Lower leg skin (tissue), 3 donors: ENCODE results near the gene SRD5A2.

Experiments
- POLR2A ChIP-seq, 2 donors: fragments of 450-650 bp; IDR thresholded peaks; one replicate each; pipeline ENCODE4 v1.6.1; 2016 to 2017; ENCODE audit warnings: antibody characterized with exemption in 2 of 2, mild to moderate bottlenecking in 1 of 2, moderate library complexity in 1 of 2
- TF ChIP-seq, protein P1 (sequence below), 3 donors: fragments of 450-650 bp; IDR thresholded peaks; one replicate each; pipeline ENCODE4 v1.5.1; 2016; ENCODE audit warnings: antibody characterized with exemption in 3 of 3, mild to moderate bottlenecking in 3 of 3, moderate library complexity in 2 of 3

DNA sequence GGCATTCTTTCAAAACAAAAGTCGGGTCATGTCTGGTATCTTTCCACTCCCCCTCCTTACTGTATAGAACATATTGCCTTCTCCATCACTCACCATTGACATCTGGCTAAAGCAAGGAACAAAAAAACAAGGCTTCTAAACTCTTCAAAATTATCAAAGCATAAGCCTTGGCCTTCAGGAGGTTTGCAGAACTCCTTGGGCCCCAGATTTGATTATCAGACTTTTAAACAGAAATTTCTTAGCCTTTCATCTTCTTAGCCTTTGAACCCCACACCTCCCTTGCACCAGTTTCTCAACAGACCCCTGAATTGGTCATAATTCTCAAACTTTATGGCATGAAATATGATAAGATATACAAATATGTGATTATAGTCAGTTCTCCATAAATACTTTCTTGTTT is 106.4 kb downstream of the SRD5A2 start:
- TF ChIP-seq, protein P1, sequence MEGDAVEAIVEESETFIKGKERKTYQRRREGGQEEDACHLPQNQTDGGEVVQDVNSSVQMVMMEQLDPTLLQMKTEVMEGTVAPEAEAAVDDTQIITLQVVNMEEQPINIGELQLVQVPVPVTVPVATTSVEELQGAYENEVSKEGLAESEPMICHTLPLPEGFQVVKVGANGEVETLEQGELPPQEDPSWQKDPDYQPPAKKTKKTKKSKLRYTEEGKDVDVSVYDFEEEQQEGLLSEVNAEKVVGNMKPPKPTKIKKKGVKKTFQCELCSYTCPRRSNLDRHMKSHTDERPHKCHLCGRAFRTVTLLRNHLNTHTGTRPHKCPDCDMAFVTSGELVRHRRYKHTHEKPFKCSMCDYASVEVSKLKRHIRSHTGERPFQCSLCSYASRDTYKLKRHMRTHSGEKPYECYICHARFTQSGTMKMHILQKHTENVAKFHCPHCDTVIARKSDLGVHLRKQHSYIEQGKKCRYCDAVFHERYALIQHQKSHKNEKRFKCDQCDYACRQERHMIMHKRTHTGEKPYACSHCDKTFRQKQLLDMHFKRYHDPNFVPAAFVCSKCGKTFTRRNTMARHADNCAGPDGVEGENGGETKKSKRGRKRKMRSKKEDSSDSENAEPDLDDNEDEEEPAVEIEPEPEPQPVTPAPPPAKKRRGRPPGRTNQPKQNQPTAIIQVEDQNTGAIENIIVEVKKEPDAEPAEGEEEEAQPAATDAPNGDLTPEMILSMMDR (IDR thresholded peaks at IDR 0.05): no peak
- no peak for TF ChIP-seq POLR2A (IDR thresholded peaks at IDR 0.05)
